Stimulated activated naive CD4-positive, alpha-beta T cell (primary cell): ENCODE data around the gene TRAPPC14.

Source experiments
- DNase-seq, 6 experiments: peaks; one replicate each; lab custom pipeline; 2025; lab: John Stamatoyannopoulos, UW

Gene TRAPPC14

GRCh38 chr7:100174582-100174981, 16.1 kb upstream of the TRAPPC14 start:
- no peak for DNase-seq

- no peak for DNase-seq
These were observed 15.4 kb upstream of the TRAPPC14 start for GRCh38 chr7:100173806-100174495.

GRCh38 chr7:100171840-100172239, 13.3 kb upstream of the TRAPPC14 start:
- DNase-seq: peak in 1 of 6 experiments; percentile 36

GRCh38 chr7:100171087-100171681, 12.7 kb upstream of the TRAPPC14 start:
- DNase-seq: peak in 5 of 6 experiments; percentile 24 to 55 (median 36)

- no peak for DNase-seq
These were observed 11.8 kb upstream of the TRAPPC14 start for GRCh38 chr7:100170101-100170897.

- DNase-seq: peak; percentile 40 to 69 (median 48)
These were observed 10.8 kb upstream of the TRAPPC14 start for GRCh38 chr7:100169147-100169850.

- DNase-seq: peak in 3 of 6 experiments; percentile 20 to 34 (median 27)
These were observed 9.4 kb upstream of the TRAPPC14 start for GRCh38 chr7:100167912-100168323.

GRCh38 chr7:100166970-100167911, 8.7 kb upstream of the TRAPPC14 start:
- DNase-seq: peak in 1 of 6 experiments; percentile 19

GRCh38 chr7:100166317-100166940, 7.9 kb upstream of the TRAPPC14 start:
- DNase-seq: peak in 5 of 6 experiments; percentile 17 to 60 (median 39)

- DNase-seq: no peak
These were observed 5.3 kb upstream of the TRAPPC14 start for GRCh38 chr7:100163871-100164270.

- peak in 5 of 6 experiments; percentile 21 to 78 (median 60) for DNase-seq
These were observed 4.5 kb upstream of the TRAPPC14 start for GRCh38 chr7:100163006-100163531.

- no peak for DNase-seq
These were observed 1.5 kb upstream of the TRAPPC14 start for GRCh38 chr7:100160067-100160466.

- DNase-seq: no peak
These were observed 638 bp upstream of the TRAPPC14 start for GRCh38 chr7:100159099-100159623.

- no peak for DNase-seq
These were observed 942 bp downstream of the TRAPPC14 start for GRCh38 chr7:100157334-100158228.

GRCh38 chr7:100157069-100157333, 1.5 kb downstream of the TRAPPC14 start:
- no peak for DNase-seq

- peak in 1 of 6 experiments; percentile 22 for DNase-seq
These were observed 2.0 kb downstream of the TRAPPC14 start for GRCh38 chr7:100156331-100157068.

- no peak for DNase-seq
These were observed 2.8 kb downstream of the TRAPPC14 start for GRCh38 chr7:100155553-100156317.
